ENCODE data around the gene FAF1.
A peak's percentile ranks its signal among the peaks of the same experiment; 100 is the strongest.
"Not testable (repeated sequence)": the region's sequence is repeated elsewhere in the genome, so short reads cannot be mapped to it uniquely, and the experiment has no call there.

Gene FAF1

GRCh38 chr1:50920409-50920808, 39.7 kb downstream of the FAF1 start:
- DNase-seq (ENCODE audit: low spot score), result no peak
- no peak for TF ChIP-seq CTCF (IDR thresholded peaks at IDR 0.05; ENCODE audit: extremely low read depth, missing control alignments)

- no peak for TF ChIP-seq CTCF (IDR thresholded peaks at IDR 0.05; ENCODE audit: extremely low read depth, missing control alignments)
- peak; percentile 32 for DNase-seq (ENCODE audit: low spot score)
These were observed 42.6 kb downstream of the FAF1 start for GRCh38 chr1:50917138-50918137.

- no peak for DNase-seq (ENCODE audit: low spot score)
- no peak for TF ChIP-seq CTCF (IDR thresholded peaks at IDR 0.05; ENCODE audit: extremely low read depth, missing control alignments)
These were observed 44.4 kb downstream of the FAF1 start for GRCh38 chr1:50915621-50916020.

- no peak for DNase-seq (ENCODE audit: low spot score)
- TF ChIP-seq CTCF (IDR thresholded peaks at IDR 0.05; ENCODE audit: extremely low read depth, missing control alignments), result no peak
These were observed 46.1 kb downstream of the FAF1 start for GRCh38 chr1:50913954-50914353.

- DNase-seq (ENCODE audit: low spot score), result not testable (repeated sequence)
These were observed 49.7 kb downstream of the FAF1 start for GRCh38 chr1:50910356-50910755.

GRCh38 chr1:50907610-50908009, 52.5 kb downstream of the FAF1 start:
- DNase-seq (ENCODE audit: low spot score), result not testable (repeated sequence)

- not testable (repeated sequence) for DNase-seq (ENCODE audit: low spot score)
These were observed 54.0 kb downstream of the FAF1 start for GRCh38 chr1:50906050-50906449.

GRCh38 chr1:50902419-50902818, 57.6 kb downstream of the FAF1 start:
- no peak for TF ChIP-seq CTCF (IDR thresholded peaks at IDR 0.05; ENCODE audit: extremely low read depth, missing control alignments)
- no peak for DNase-seq (ENCODE audit: low spot score)

- no peak for DNase-seq (ENCODE audit: low spot score)
These were observed 58.2 kb downstream of the FAF1 start for GRCh38 chr1:50901872-50902271.

More at GRCh38 chr1:50901872-50902271, 58.2 kb downstream of the FAF1 start:
- no peak for TF ChIP-seq CTCF (IDR thresholded peaks at IDR 0.05; ENCODE audit: extremely low read depth, missing control alignments)

Measured in GM20000 (cell line).